Mesenchymal stem cell (in vitro differentiated cells and primary cell): ENCODE measurements around the gene RECK.

ENCODE experiments used
- DNase-seq: peaks from one replicate; pipeline ENCODE4 v3.0.0-alpha.2; 2013
- H2AFZ ChIP-seq: one replicate; pipeline ENCODE4 v1.6.1; 2013; ENCODE audit warnings: low read depth, mild to moderate bottlenecking, control low read depth, inconsistent platforms, low read length, moderate library complexity
- H2AK5ac ChIP-seq: 2 replicates; pipeline ENCODE4 v1.6.1; 2013; ENCODE audit warnings: low read length, moderate library complexity, mild to moderate bottlenecking, inconsistent platforms; ENCODE audit not compliant: severe bottlenecking
- H2BK120ac ChIP-seq: one replicate; pipeline ENCODE4 v1.6.1; 2013; ENCODE audit warnings: low read depth, mild to moderate bottlenecking, inconsistent platforms, low read length, moderate library complexity
- H2BK12ac ChIP-seq, 2 experiments: one replicate each; pipeline ENCODE4 v1.6.1; 2013; ENCODE audit warnings: inconsistent platforms in 2 of 2, low read length in 2 of 2, mild to moderate bottlenecking in 2 of 2, moderate library complexity in 2 of 2, control low read depth in 1 of 2
- H2BK15ac ChIP-seq: one replicate; pipeline ENCODE4 v1.6.1; 2013; ENCODE audit warnings: mild to moderate bottlenecking, low read depth, inconsistent platforms; ENCODE audit not compliant: poor library complexity, severe bottlenecking
- H2BK5ac ChIP-seq: 2 replicates; pipeline ENCODE4 v1.6.1; 2013; ENCODE audit warnings: low read depth, mild to moderate bottlenecking, low read length, control low read depth, inconsistent platforms; ENCODE audit not compliant: poor library complexity, severe bottlenecking
- H3K14ac ChIP-seq, 2 experiments: one replicate each; pipeline ENCODE4 v1.6.1; 2013; ENCODE audit warnings: inconsistent platforms in 2 of 2, low read length in 2 of 2, control low read depth in 1 of 2, mild to moderate bottlenecking in 1 of 2, moderate library complexity in 1 of 2
- H3K18ac ChIP-seq, 2 experiments: one replicate each; pipeline ENCODE4 v1.6.1; 2013; ENCODE audit warnings: inconsistent platforms in 2 of 2, low read length in 2 of 2, control low read depth in 1 of 2, low read depth in 1 of 2, mild to moderate bottlenecking in 1 of 2
- H3K23ac ChIP-seq, 2 experiments: one replicate each; pipeline ENCODE4 v1.6.1; 2013; ENCODE audit warnings: inconsistent platforms in 2 of 2, low read length in 2 of 2, mild to moderate bottlenecking in 2 of 2, moderate library complexity in 2 of 2, control low read depth in 1 of 2
- H3K27ac ChIP-seq: 2 replicates; pipeline ENCODE4 v1.5.1; 2013; ENCODE audit warnings: mild to moderate bottlenecking, moderate library complexity, low read length, control low read depth, inconsistent platforms; ENCODE audit not compliant: poor library complexity, severe bottlenecking
- H3K27me3 ChIP-seq, 2 experiments: 2 replicates each; pipeline versions ENCODE4 v1.6.1 to v1.7.0; 2013; ENCODE audit warnings: low read length in 2 of 2, mild to moderate bottlenecking in 2 of 2, moderate library complexity in 2 of 2, control low read depth in 1 of 2, inconsistent platforms in 1 of 2; ENCODE audit not compliant: control insufficient read depth in 1 of 2, insufficient read depth in 1 of 2
- H3K36me3 ChIP-seq, 2 experiments: 2 replicates each; pipeline versions ENCODE4 v1.6.1 to v1.7.0; 2013; ENCODE audit warnings: low read length in 2 of 2, control low read depth in 1 of 2, inconsistent platforms in 1 of 2, low read depth in 1 of 2, mild to moderate bottlenecking in 1 of 2; ENCODE audit not compliant: insufficient read depth in 2 of 2, control insufficient read depth in 1 of 2
- H3K4ac ChIP-seq, 2 experiments: one replicate each; pipeline ENCODE4 v1.6.1; 2013; ENCODE audit warnings: inconsistent platforms in 2 of 2, low read length in 2 of 2, mild to moderate bottlenecking in 2 of 2, moderate library complexity in 2 of 2, control low read depth in 1 of 2, low read depth in 1 of 2
- H3K4me1 ChIP-seq: 2 replicates; pipeline ENCODE4 v1.6.1; 2013; ENCODE audit warnings: low read depth, low read length, control low read depth; ENCODE audit not compliant: control insufficient read depth, insufficient read depth
- H3K4me2 ChIP-seq: 2 replicates; pipeline ENCODE4 v1.6.1; 2013; ENCODE audit warnings: low read length, mild to moderate bottlenecking, inconsistent platforms; ENCODE audit not compliant: poor library complexity, severe bottlenecking
- H3K4me3 ChIP-seq, 2 experiments: 2 replicates each; pipeline versions ENCODE4 v1.5.1 to v1.7.0; 2013; ENCODE audit warnings: low read length in 2 of 2, mild to moderate bottlenecking in 2 of 2, control low read depth in 1 of 2, low read depth in 1 of 2; ENCODE audit not compliant: insufficient read depth in 1 of 2
- H3K79me1 ChIP-seq: replicated peaks from 2 replicates; pipeline ENCODE4 v1.6.1; 2013; ENCODE audit warnings: mild to moderate bottlenecking, control low read depth, low read length, inconsistent platforms; ENCODE audit not compliant: poor library complexity, severe bottlenecking
- H3K9ac ChIP-seq: 2 replicates; pipeline ENCODE4 v1.7.0; 2013; ENCODE audit warnings: mild to moderate bottlenecking, low read length, moderate library complexity
- H3K9me3 ChIP-seq: 2 replicates; pipeline ENCODE4 v1.7.0; 2013; ENCODE audit warnings: mild to moderate bottlenecking, low read length; ENCODE audit not compliant: control insufficient read depth
- H4K8ac ChIP-seq: one replicate; pipeline ENCODE4 v1.6.1; 2013; ENCODE audit warnings: inconsistent platforms, mild to moderate bottlenecking, low read length, moderate library complexity
- H4K91ac ChIP-seq: one replicate; pipeline ENCODE4 v1.6.1; 2013; ENCODE audit warnings: mild to moderate bottlenecking, low read length, inconsistent platforms
- WGBS: methylation state at CpG from one replicate; pipeline ENCODE4 v1.1.7; 2013; ENCODE audit warnings: mixed read lengths; 5-methylcytosine and 5-hydroxymethylcytosine counted together

Gene RECK

DNA sequence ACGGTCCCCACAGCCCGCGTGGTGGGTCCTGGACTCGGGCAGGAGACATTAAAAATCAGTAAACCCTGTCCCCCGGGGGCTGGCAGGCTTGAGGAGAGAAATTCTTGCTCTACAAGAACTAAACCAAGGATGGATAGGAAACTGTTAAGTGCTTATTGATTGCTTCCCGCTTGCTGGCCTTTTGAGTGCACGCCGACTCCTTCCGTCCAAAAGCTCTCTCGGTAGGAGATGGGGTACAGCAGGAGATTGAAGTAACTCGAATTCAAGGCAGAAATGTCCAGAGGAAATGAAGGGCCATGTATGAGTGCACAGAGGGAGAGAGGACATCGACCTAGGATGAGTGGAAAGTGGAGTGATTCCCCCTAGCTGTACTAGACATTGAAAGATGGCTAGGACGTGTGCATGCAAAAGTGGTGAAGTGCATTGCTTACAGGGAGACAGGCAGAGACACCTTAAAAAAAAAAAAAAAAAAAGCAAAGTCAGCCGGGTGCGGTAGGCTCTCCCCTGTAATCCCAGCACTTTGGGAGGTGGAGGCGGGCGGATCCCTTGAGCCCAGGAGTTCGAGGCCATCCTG lies 923 bp downstream of the RECK start:
- peak overlapping the region; percentile 92 to 98 for H3K18ac ChIP-seq
- no peaks in the 10 kb centered on the region for H3K9me3 ChIP-seq
- no peak overlapping the region for H3K4ac ChIP-seq
- H2BK12ac ChIP-seq: no peak overlapping the region
- H2BK5ac ChIP-seq: no peak overlapping the region
- H3K4me2 ChIP-seq: peak overlapping the region; percentile 64
- H3K4me3 ChIP-seq: peak overlapping the region; percentile 86 to 98
- H4K8ac ChIP-seq: peak overlapping the region; percentile 95
- H3K27me3 ChIP-seq: no peaks in the 10 kb centered on the region
- H3K79me1 ChIP-seq: peaks cover 4% of the 10 kb centered on the region
- H3K23ac ChIP-seq: no peak overlapping the region
- H2AFZ ChIP-seq: peak overlapping the region; percentile 94
- H4K91ac ChIP-seq: no peak overlapping the region
- peak overlapping the region in 1 of 2 experiments; percentile 71 for H3K14ac ChIP-seq
- 7% methylated on average over 18 of the region's 18 CpGs for WGBS
- no peaks in the 10 kb centered on the region for H3K36me3 ChIP-seq
- peaks cover 6% of the 10 kb centered on the region for H3K4me1 ChIP-seq
- peak overlapping the region; percentile 97 for H3K9ac ChIP-seq
- no peak overlapping the region for H2BK15ac ChIP-seq
- H2AK5ac ChIP-seq: no peak overlapping the region
- peak overlapping the region; percentile 9 for H3K27ac ChIP-seq
- peak; percentile 59 for DNase-seq
- no peak overlapping the region for H2BK120ac ChIP-seq

GRCh38 chr9:36039121-36039520 lies 2.4 kb downstream of the RECK start:
- Histone ChIP-seq H3K9me3 (no peaks in the 10 kb centered on the region), H2BK12ac (no peak overlapping the region), H4K91ac (no peak overlapping the region), H4K8ac (no peak overlapping the region), H3K18ac (no peak overlapping the region), H3K4me3 (peak overlapping the region in 1 of 2 experiments; percentile 86), H2BK120ac (no peak overlapping the region), H3K9ac (peak overlapping the region; percentile 97), H2BK5ac (no peak overlapping the region), H3K4me1 (peaks cover 6% of the 10 kb centered on the region), H3K23ac (no peak overlapping the region), H3K4ac (no peak overlapping the region), H2AK5ac (no peak overlapping the region), H2BK15ac (no peak overlapping the region), H3K27me3 (no peaks in the 10 kb centered on the region), H2AFZ (no peak overlapping the region), H3K27ac (no peak overlapping the region), H3K14ac (no peak overlapping the region), H3K79me1 (peaks cover 4% of the 10 kb centered on the region), H3K36me3 (no peaks in the 10 kb centered on the region), H3K4me2 (no peak overlapping the region)
- DNase-seq: no peak
- WGBS: no CpG with 5 or more reads among the region's 1 CpG

- no peaks in the 10 kb centered on the region for H3K36me3 ChIP-seq
- peaks cover 6% of the 10 kb centered on the region for H3K4me1 ChIP-seq
- peaks cover 4% of the 10 kb centered on the region for H3K79me1 ChIP-seq
- H2BK15ac ChIP-seq: no peak overlapping the region
- no peak overlapping the region for H3K23ac ChIP-seq
- H3K27me3 ChIP-seq: no peaks in the 10 kb centered on the region
- peak overlapping the region; percentile 97 for H3K9ac ChIP-seq
- H2BK12ac ChIP-seq: no peak overlapping the region
- no peak overlapping the region for H2AK5ac ChIP-seq
- no peak overlapping the region for H3K18ac ChIP-seq
- H2BK120ac ChIP-seq: no peak overlapping the region
- H3K4me2 ChIP-seq: no peak overlapping the region
- no peak overlapping the region for H4K8ac ChIP-seq
- H3K4me3 ChIP-seq: peak overlapping the region in 1 of 2 experiments; percentile 86
- DNase-seq: no peak
- H3K9me3 ChIP-seq: no peaks in the 10 kb centered on the region
- H2BK5ac ChIP-seq: no peak overlapping the region
- WGBS: 86% methylated on average over 1 of the region's 1 CpG
- H4K91ac ChIP-seq: no peak overlapping the region
- H2AFZ ChIP-seq: no peak overlapping the region
- H3K4ac ChIP-seq: no peak overlapping the region
- no peak overlapping the region for H3K14ac ChIP-seq
- H3K27ac ChIP-seq: no peak overlapping the region
Observed at GRCh38 chr9:36039696-36040095, 3.0 kb downstream of the RECK start.

DNA sequence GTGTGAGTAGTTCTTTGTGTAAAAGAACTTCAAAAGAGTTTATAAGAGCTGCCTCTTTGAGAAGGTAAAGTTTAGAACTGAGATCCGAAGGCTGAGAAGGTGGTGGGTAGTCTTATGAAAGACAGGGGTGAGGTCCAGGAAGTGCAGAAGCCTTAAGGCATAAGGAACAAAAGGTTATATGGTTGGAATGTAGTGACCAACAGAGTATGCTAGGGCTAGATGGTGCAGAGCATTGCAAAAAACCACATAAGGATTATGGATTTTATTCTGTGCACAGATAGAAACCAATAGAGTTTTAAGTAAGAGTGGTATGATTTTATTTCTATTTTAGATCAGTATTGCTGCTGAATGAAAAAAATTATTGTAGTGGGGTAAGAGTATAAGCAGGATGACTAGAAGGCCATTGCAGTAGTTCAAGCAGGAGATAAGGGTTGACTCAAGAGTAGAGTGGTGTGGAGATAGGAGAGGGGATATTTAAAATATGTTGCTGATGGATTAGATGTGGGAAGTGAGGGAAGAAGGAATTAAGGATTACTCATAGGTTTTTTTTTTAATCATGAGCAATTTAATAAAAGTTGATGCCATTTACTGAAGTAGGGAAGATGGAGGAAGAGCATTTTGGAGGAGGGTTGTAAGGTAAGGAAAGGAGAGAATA lies 3.7 kb downstream of the RECK start:
- Histone ChIP-seq H2BK12ac (no peak overlapping the region), H3K4me1 (peaks cover 6% of the 10 kb centered on the region), H3K9me3 (no peaks in the 10 kb centered on the region), H3K9ac (peak overlapping the region; percentile 97), H2AFZ (no peak overlapping the region), H2AK5ac (no peak overlapping the region), H4K91ac (no peak overlapping the region), H4K8ac (no peak overlapping the region), H2BK120ac (no peak overlapping the region), H2BK15ac (no peak overlapping the region), H3K4me3 (peak overlapping the region in 1 of 2 experiments; percentile 86), H3K23ac (no peak overlapping the region), H3K4me2 (no peak overlapping the region), H3K18ac (no peak overlapping the region), H2BK5ac (no peak overlapping the region), H3K4ac (no peak overlapping the region), H3K79me1 (peaks cover 7% of the 10 kb centered on the region), H3K14ac (no peak overlapping the region), H3K27ac (no peak overlapping the region), H3K36me3 (no peaks in the 10 kb centered on the region), H3K27me3 (no peaks in the 10 kb centered on the region)
- WGBS: 76% methylated on average over 1 of the region's 1 CpG
- no peak for DNase-seq
